GM12878 (cell line): ENCODE data around the gene CALY. TPM values are rescaled to one million over a fixed set of nuclear protein-coding genes. Genes with fewer than 3 reads are reported as not detected.

ENCODE experiments used
- ATAC-seq: fragments of 200-7000 bp; cut with Tn5 transposase; 3 replicates; pipeline ENCODE4 v1.9.1; 2020; ENCODE audit warnings: mild to moderate bottlenecking, moderate library complexity
- BruUV-seq: library from RNA; stranded (reverse); fragments of 400-500 nt; replicated peaks from 2 replicates; lab custom pipeline; 2021; lab: Mats Ljungman, UMichigan
- CTCF ChIA-PET: fragments of 300-600 bp; sonication (Branson Sonifier 250); formaldehyde crosslinking; extraction: SDS; loops from one replicate; lab custom pipeline; 2021; ENCODE audit warnings: inconsistent platforms; lab: Yijun Ruan, JAX
- POLR2A ChIA-PET: fragments of 350-600 bp; formaldehyde crosslinking; extraction: SDS; loops from one replicate; lab custom pipeline; 2021; ENCODE audit warnings: inconsistent platforms; lab: Charles Lee
- RAD21 ChIA-PET: fragments of 300-600 bp; sonication (Branson Sonifier 250); formaldehyde crosslinking; loops from one replicate; lab custom pipeline; 2023; ENCODE audit warnings: antibody characterized with exemption; ENCODE audit not compliant: unreplicated experiment; lab: Charles Lee
- SMC1A ChIA-PET: fragments of 300-600 bp; sonication (Branson Sonifier 250); formaldehyde crosslinking; loops from one replicate; lab custom pipeline; 2023; ENCODE audit not compliant: unreplicated experiment, uncharacterized antibody; lab: Charles Lee
- DNase-seq: peaks from one replicate; pipeline ENCODE4 v3.0.0-alpha.2; 2011; ENCODE audit warnings: low read depth, low spot score
- FAIRE-seq: peaks from 3 replicates; lab custom pipeline; 2011; peaks lifted over from hg19 to GRCh38; lab: Jason Lieb, UNC
- H2AFZ ChIP-seq: 2 replicates; pipeline ENCODE4 v1.6.0; 2011; ENCODE audit warnings: low read depth, low read length, control low read depth; ENCODE audit not compliant: control insufficient read depth
- H3K27ac ChIP-seq: 2 replicates; pipeline ENCODE4 v1.5.1; 2011; ENCODE audit warnings: control low read depth; ENCODE audit not compliant: control insufficient read depth, insufficient read depth
- H3K27me3 ChIP-seq, 2 experiments: replicated peaks in 1 of 2; 2 replicates each; pipeline versions ENCODE4 v1.6.0 to v1.6.1; 2011; ENCODE audit warnings: low read length in 1 of 2; ENCODE audit not compliant: control insufficient read depth in 2 of 2, insufficient read depth in 2 of 2
- H3K36me3 ChIP-seq, 2 experiments: 2 replicates each; pipeline ENCODE4 v1.5.1; 2011; ENCODE audit warnings: low read length in 1 of 2; ENCODE audit not compliant: control insufficient read depth in 2 of 2, insufficient read depth in 2 of 2
- H3K4me1 ChIP-seq: 2 replicates; pipeline ENCODE4 v1.6.1; 2011; ENCODE audit warnings: mild to moderate bottlenecking, low read length, moderate library complexity, mixed read lengths; ENCODE audit not compliant: control insufficient read depth, insufficient read depth
- H3K4me2 ChIP-seq: 2 replicates; pipeline ENCODE4 v1.6.0; 2011; ENCODE audit warnings: control low read depth; ENCODE audit not compliant: control insufficient read depth, insufficient read depth
- H3K4me3 ChIP-seq: fragments of 200-600 bp; sonication (generic); 2 replicates; pipeline ENCODE4 v1.5.1; 2016
- H3K79me2 ChIP-seq: 2 replicates; pipeline ENCODE4 v1.6.0; 2011; ENCODE audit warnings: low read length; ENCODE audit not compliant: control insufficient read depth, insufficient read depth
- H3K9ac ChIP-seq: 2 replicates; pipeline ENCODE4 v1.8.0; 2011; ENCODE audit warnings: low read length, control low read depth, mixed read lengths; ENCODE audit not compliant: control insufficient read depth, insufficient read depth
- H3K9me3 ChIP-seq: replicated peaks from 3 replicates; pipeline ENCODE4 v1.5.1; 2011; ENCODE audit warnings: mild to moderate bottlenecking, low read length; ENCODE audit not compliant: control insufficient read depth, insufficient read depth
- H4K20me1 ChIP-seq: 2 replicates; pipeline ENCODE4 v1.6.0; 2011; ENCODE audit not compliant: control insufficient read depth, insufficient read depth
- FOXM1 ChIP-seq: IDR thresholded peaks from 2 replicates; pipeline ENCODE4 v1.6.1; 2012; ENCODE audit warnings: low read depth, mild to moderate bottlenecking, inconsistent platforms, low read length, moderate library complexity
- MAX ChIP-seq: IDR thresholded peaks from 2 replicates; pipeline ENCODE4 v1.6.1; 2012; ENCODE audit warnings: low read depth, low read length, improper control_type of control experiment
- NFIC ChIP-seq: IDR thresholded peaks from 2 replicates; pipeline ENCODE4 v1.6.1; 2012; ENCODE audit warnings: low read depth, mild to moderate bottlenecking, inconsistent platforms, low read length, moderate library complexity
- NR2F1 ChIP-seq: fragments of 450-650 bp; conservative IDR thresholded peaks from 2 replicates; pipeline ENCODE4 v1.6.1; 2017; ENCODE audit warnings: mild to moderate bottlenecking
- REST ChIP-seq: IDR thresholded peaks from 2 replicates; pipeline ENCODE4 v1.6.1; 2012; ENCODE audit warnings: mild to moderate bottlenecking, low read depth, low read length
- STAT1 ChIP-seq: fragments of 450-650 bp; conservative IDR thresholded peaks from 2 replicates; pipeline ENCODE4 v1.6.1; 2014; ENCODE audit warnings: antibody characterized with exemption, mild to moderate bottlenecking
- WGBS: methylation state at CpG from one replicate; pipeline ENCODE4 v1.1.6; 2016; ENCODE audit warnings: low lambda C conversion rate; ENCODE audit not compliant: insufficient replicate concordance, insufficient coverage; ENCODE audit errors: missing lambda C conversion rate; 5-methylcytosine and 5-hydroxymethylcytosine counted together
- in situ Hi-C: fragments of 300-500 bp; cut with MboI; formaldehyde crosslinking; loops from 9 replicates; pipeline ENCODE4 v1.14.3; 2018; ENCODE audit warnings: mixed read lengths
- intact Hi-C: fragments of 100-400 bp; cut with micrococcal nuclease; formaldehyde crosslinking; loops from one replicate; pipeline ENCODE4 v1.14.2; 2022; ENCODE audit not compliant: unreplicated experiment
- polyA plus RNA-seq, 11 experiments: library from polyadenylated mRNA; depleted of rRNA in 4 of 11; unstranded in 6 of 11; stranded (reverse) in 5 of 11; fragments of >200 nt; fragmentation: Nextera tagmentation in 4 of 11; fragmentation: Illumina TruSeq in 1 of 11; extraction: Ambion mirVana in 4 of 11; extraction: Trizol in 1 of 11; gene quantifications; 1 replicate in 1 of 11; 2 replicates in 10 of 11; pipeline versions ENCODE4 v1.2.1 to v1.2.3, GENCODE V29; 2011 to 2016; ENCODE audit warnings: inconsistent platforms in 2 of 11, missing spikeins in 2 of 11, low read depth in 1 of 11
- total RNA-seq, 4 experiments: library from RNA; depleted of rRNA in 3 of 4; stranded (reverse); fragments of >200 nt in 3 of 4; fragmentation: Illumina TruSeq in 1 of 4; extraction: Trizol in 1 of 4; gene quantifications; 2 replicates each; pipeline versions ENCODE4 v1.2.1 to v1.2.3, GENCODE V29; 2013 to 2021

The CALY gene
- total and polyA plus RNA-seq, 10 of the 15 experiments (the other 5 are each of a cell fraction or from before 2014, with no cell fraction given) = 0.07 TPM; not detected in 9

GRCh38 chr10:133344236-133344635 lies 7.5 kb upstream of the CALY start:
- no peaks in the 10 kb centered on the region for H3K79me2 ChIP-seq
- H3K36me3 ChIP-seq = no peaks in the 10 kb centered on the region
- no peaks in the 10 kb centered on the region for H4K20me1 ChIP-seq
- 52% methylated on average over 5 of the region's 5 CpGs for WGBS
- POLR2A ChIA-PET = no interaction called here
- BruUV-seq = no TSS peak
- H2AFZ ChIP-seq = no peak overlapping the region
- H3K4me1 ChIP-seq = no peaks in the 10 kb centered on the region
- SMC1A ChIA-PET = no interaction called here
- in situ Hi-C loops = no loop called here
- intact Hi-C loops = no loop called here
- H3K27me3 ChIP-seq = no peaks in the 10 kb centered on the region; a peak in 1 of 4 replicates
- ATAC-seq = no peak
- H3K9me3 ChIP-seq = no peaks in the 10 kb centered on the region
- RAD21 ChIA-PET = no interaction called here
- H3K9ac ChIP-seq = no peak overlapping the region
- CTCF ChIA-PET = no interaction called here
- no peak for TF ChIP-seq NR2F1
- TF ChIP-seq FOXM1 = no peak
- no peak for TF ChIP-seq NFIC
- TF ChIP-seq MAX = no peak
- no peak for TF ChIP-seq STAT1
- no peak for TF ChIP-seq REST
- no peak overlapping the region for H3K4me2 ChIP-seq
- no peak overlapping the region for H3K4me3 ChIP-seq
- FAIRE-seq = no peak
- no peak overlapping the region for H3K27ac ChIP-seq
- no peak for DNase-seq
